Osteoblast (primary cell): ENCODE data around the gene FGD5. TPM values are rescaled to one million over a fixed set of nuclear protein-coding genes. Genes with fewer than 3 reads are reported as not detected.

ENCODE experiments used
- DNase-seq: peaks from one replicate; pipeline ENCODE4 v3.0.0; 2011; ENCODE audit warnings: low spot score, mixed read lengths; ENCODE audit not compliant: insufficient read length; ENCODE audit errors: missing footprints
- H2AFZ ChIP-seq: 2 replicates; pipeline ENCODE4 v1.6.0; 2011; ENCODE audit warnings: mild to moderate bottlenecking, low read length
- H3K27ac ChIP-seq: 2 replicates; pipeline ENCODE4 v1.5.1; 2011; ENCODE audit warnings: mild to moderate bottlenecking, low read depth, low read length, moderate library complexity
- H3K27me3 ChIP-seq: 2 replicates; pipeline ENCODE4 v1.6.0; 2012; ENCODE audit warnings: mild to moderate bottlenecking, control low read depth, inconsistent platforms, low read length, moderate library complexity; ENCODE audit not compliant: insufficient read depth
- H3K36me3 ChIP-seq: 2 replicates; pipeline ENCODE4 v1.5.1; 2011; ENCODE audit warnings: mild to moderate bottlenecking, low read length, control low read depth, moderate library complexity; ENCODE audit not compliant: insufficient read depth
- H3K4me1 ChIP-seq: 2 replicates; pipeline ENCODE4 v1.5.1; 2011; ENCODE audit warnings: mild to moderate bottlenecking, low read length, control low read depth, moderate library complexity; ENCODE audit not compliant: insufficient read depth
- H3K4me2 ChIP-seq: 2 replicates; pipeline ENCODE4 v1.6.0; 2011; ENCODE audit warnings: mild to moderate bottlenecking, low read length; ENCODE audit not compliant: insufficient read depth
- H3K4me3 ChIP-seq: fragments of 200-600 bp; sonication (generic); 3 replicates; pipeline ENCODE4 v1.5.1; 2012; ENCODE audit warnings: mild to moderate bottlenecking, low read length, inconsistent platforms; ENCODE audit not compliant: insufficient read depth
- H3K79me2 ChIP-seq: 2 replicates; pipeline ENCODE4 v1.6.0; 2012; ENCODE audit warnings: mild to moderate bottlenecking, low read length, control low read depth, inconsistent platforms; ENCODE audit not compliant: insufficient read depth
- H3K9me3 ChIP-seq: 2 replicates; pipeline ENCODE4 v1.5.1; 2011; ENCODE audit warnings: low read depth, low read length, control low read depth
- H4K20me1 ChIP-seq: 2 replicates; pipeline ENCODE4 v1.6.0; 2012; ENCODE audit warnings: mild to moderate bottlenecking, low read length, control low read depth; ENCODE audit not compliant: insufficient read depth
- total RNA-seq: library from RNA; depleted of rRNA; stranded (reverse); fragments of >200 nt; gene quantifications from 2 replicates; pipeline ENCODE4 v1.2.3, GENCODE V29; 2012
- TF ChIP-seq, protein P1 (sequence below): IDR thresholded peaks from 2 replicates; pipeline ENCODE4 v1.5.1; 2011; ENCODE audit warnings: mild to moderate bottlenecking, low read depth, low read length, moderate library complexity; ENCODE audit errors: extremely low read depth

The FGD5 gene
- total RNA-seq, 1 donor = under 0.01 TPM

DNA sequence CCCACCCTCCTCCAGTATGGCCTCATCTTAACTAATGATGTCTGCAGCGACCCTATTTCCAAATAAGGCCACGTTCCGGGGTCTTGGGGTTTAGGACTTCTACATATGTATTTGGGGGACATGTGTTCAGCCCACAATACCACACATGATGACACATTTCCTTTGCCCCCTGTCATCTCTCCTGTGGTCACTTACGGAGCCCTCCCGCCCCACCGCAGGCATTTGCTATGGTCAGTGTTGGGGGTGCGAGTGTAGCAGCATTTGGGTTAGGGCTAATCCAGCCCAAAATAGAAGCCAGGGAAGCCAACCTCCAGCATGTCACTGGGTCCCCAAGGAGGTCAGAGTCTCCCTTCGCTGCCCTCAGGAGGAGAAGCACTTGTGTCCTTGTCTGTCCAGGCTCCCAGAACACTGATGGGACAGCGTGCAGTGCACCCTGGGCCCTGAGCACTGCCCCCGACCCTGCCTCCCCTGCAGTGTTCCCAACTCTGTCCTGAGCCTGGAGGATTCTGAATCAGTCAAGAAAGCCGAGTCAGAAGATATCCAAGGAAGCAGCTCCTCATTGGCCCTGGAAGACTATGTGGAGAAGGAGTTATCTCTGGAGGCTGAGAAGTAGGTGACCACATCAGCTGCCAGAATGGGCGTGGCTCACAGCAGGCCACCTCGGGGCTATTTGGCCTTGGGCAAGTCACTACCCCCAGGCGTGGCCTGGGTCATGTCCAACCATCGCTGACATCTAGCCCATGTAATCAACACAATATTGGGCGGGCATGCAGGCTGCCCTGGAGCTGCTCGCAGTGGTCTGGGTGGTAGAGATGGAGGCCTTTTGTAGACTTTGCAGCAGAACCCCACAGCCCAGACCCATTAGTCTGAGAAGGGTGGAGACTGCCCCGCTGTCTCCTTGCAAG is 46.9 kb upstream of the FGD5 start:
- H3K27me3 ChIP-seq = no peaks in the 10 kb centered on the region
- H4K20me1 ChIP-seq = no peaks in the 10 kb centered on the region
- H3K4me2 ChIP-seq = no peak overlapping the region
- H3K79me2 ChIP-seq = no peaks in the 10 kb centered on the region
- TF ChIP-seq, protein P1, sequence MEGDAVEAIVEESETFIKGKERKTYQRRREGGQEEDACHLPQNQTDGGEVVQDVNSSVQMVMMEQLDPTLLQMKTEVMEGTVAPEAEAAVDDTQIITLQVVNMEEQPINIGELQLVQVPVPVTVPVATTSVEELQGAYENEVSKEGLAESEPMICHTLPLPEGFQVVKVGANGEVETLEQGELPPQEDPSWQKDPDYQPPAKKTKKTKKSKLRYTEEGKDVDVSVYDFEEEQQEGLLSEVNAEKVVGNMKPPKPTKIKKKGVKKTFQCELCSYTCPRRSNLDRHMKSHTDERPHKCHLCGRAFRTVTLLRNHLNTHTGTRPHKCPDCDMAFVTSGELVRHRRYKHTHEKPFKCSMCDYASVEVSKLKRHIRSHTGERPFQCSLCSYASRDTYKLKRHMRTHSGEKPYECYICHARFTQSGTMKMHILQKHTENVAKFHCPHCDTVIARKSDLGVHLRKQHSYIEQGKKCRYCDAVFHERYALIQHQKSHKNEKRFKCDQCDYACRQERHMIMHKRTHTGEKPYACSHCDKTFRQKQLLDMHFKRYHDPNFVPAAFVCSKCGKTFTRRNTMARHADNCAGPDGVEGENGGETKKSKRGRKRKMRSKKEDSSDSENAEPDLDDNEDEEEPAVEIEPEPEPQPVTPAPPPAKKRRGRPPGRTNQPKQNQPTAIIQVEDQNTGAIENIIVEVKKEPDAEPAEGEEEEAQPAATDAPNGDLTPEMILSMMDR = no peak
- no peak for DNase-seq
- H3K4me3 ChIP-seq = no peak overlapping the region
- no peak overlapping the region for H3K27ac ChIP-seq
- no peak overlapping the region for H2AFZ ChIP-seq
- H3K4me1 ChIP-seq = no peaks in the 10 kb centered on the region
- H3K36me3 ChIP-seq = no peaks in the 10 kb centered on the region
- no peaks in the 10 kb centered on the region for H3K9me3 ChIP-seq

DNA sequence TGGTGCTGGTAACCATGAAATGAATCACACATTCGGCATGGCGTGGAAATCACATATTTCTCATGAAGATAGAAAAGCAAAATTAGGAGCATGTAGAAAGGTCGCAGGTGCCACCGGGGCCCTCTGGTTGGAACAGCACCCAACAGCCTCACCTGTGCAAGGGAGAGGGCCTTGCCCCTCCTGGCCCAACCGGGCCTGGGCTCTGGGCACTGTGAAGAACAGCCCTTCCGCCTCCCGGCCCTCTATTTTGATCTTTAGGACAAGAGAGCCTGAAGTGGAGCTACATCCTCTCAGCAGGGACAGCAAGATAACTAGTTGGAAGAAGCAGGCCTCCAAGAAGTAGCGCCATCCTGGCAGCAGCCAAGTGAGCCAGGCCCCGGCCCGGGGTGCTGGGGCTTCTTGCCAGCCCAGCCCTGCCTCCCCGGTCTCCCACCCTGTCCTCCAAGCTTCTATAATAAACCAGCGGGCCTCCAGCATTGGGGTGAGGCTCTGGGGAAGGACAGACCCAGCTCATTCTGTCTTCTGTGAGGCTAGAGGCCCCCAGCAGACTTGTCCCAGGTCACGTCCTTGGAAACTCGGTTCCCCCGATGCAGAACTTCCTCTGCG is 46.1 kb upstream of the FGD5 start:
- Histone ChIP-seq H2AFZ (no peak overlapping the region), H3K79me2 (no peaks in the 10 kb centered on the region), H3K36me3 (no peaks in the 10 kb centered on the region), H3K4me2 (no peak overlapping the region), H3K4me3 (no peak overlapping the region), H4K20me1 (no peaks in the 10 kb centered on the region), H3K4me1 (no peaks in the 10 kb centered on the region), H3K27ac (no peak overlapping the region), H3K9me3 (no peaks in the 10 kb centered on the region), H3K27me3 (no peaks in the 10 kb centered on the region)
- no peak for DNase-seq
- TF ChIP-seq, protein P1 = no peak

DNA sequence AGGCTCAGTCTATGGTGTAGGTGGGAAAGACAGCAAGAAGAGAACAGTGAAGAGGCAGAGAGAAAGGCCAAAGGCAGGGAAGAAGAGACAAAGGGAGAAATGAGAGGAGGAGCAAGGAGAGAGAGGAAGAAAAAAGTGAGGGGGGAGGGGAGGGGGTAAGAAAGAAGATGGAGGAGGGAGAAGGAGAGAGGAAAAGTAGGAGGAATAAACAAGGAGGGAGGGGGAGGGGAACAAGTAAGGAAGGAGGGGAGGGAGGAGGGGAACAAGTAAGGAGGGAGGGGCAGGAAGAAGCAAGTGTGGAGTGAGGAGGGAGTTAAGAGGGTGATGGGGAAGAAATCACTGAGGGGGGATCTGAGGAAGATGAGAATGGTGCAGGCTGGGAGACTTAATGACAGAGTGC is 45.5 kb upstream of the FGD5 start:
- no peak overlapping the region for H3K4me3 ChIP-seq
- no peaks in the 10 kb centered on the region for H4K20me1 ChIP-seq
- H3K27ac ChIP-seq = no peak overlapping the region
- H3K4me1 ChIP-seq = no peaks in the 10 kb centered on the region
- no peaks in the 10 kb centered on the region for H3K9me3 ChIP-seq
- H2AFZ ChIP-seq = no peak overlapping the region
- TF ChIP-seq, protein P1 = no peak
- no peak overlapping the region for H3K4me2 ChIP-seq
- DNase-seq = no peak
- H3K27me3 ChIP-seq = no peaks in the 10 kb centered on the region
- no peaks in the 10 kb centered on the region for H3K79me2 ChIP-seq
- H3K36me3 ChIP-seq = no peaks in the 10 kb centered on the region

DNA sequence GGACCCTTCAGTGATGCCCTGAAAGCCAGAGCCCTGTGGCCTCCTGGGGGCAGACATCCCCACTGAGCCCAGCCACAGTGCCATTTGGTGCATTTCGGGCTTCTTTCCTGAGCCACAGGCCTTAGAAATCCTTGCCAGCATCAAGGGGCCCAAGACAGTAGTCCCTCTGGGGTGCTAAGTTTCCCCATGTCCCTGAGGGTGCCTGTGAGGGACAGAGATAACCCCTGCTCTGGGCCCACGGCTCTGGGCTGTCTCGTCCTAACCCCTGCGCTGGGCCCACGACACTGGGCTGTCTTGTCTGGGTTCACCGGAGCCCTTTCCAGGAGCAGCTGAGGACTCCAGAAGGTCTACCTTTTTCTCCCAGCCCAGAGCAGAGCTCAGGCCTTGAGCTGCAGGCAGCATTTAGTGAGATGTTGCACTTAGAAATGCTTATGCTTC is 45.1 kb upstream of the FGD5 start:
- Histone ChIP-seq H3K27me3 (no peaks in the 10 kb centered on the region), H4K20me1 (no peaks in the 10 kb centered on the region), H3K4me2 (no peak overlapping the region), H3K79me2 (no peaks in the 10 kb centered on the region), H3K4me3 (no peak overlapping the region), H3K9me3 (no peaks in the 10 kb centered on the region), H3K27ac (no peak overlapping the region), H2AFZ (no peak overlapping the region), H3K4me1 (no peaks in the 10 kb centered on the region), H3K36me3 (no peaks in the 10 kb centered on the region)
- no peak for DNase-seq
- TF ChIP-seq, protein P1 = no peak
